Measurements from ENCODE around the gene FRMD4A.
A peak's percentile ranks its signal among the peaks of the same experiment; 100 is the strongest.
"Not testable (repeated sequence)": the region's sequence is repeated elsewhere in the genome, so short reads cannot be mapped to it uniquely, and the experiment has no call there.

FRMD4A gene

DNA sequence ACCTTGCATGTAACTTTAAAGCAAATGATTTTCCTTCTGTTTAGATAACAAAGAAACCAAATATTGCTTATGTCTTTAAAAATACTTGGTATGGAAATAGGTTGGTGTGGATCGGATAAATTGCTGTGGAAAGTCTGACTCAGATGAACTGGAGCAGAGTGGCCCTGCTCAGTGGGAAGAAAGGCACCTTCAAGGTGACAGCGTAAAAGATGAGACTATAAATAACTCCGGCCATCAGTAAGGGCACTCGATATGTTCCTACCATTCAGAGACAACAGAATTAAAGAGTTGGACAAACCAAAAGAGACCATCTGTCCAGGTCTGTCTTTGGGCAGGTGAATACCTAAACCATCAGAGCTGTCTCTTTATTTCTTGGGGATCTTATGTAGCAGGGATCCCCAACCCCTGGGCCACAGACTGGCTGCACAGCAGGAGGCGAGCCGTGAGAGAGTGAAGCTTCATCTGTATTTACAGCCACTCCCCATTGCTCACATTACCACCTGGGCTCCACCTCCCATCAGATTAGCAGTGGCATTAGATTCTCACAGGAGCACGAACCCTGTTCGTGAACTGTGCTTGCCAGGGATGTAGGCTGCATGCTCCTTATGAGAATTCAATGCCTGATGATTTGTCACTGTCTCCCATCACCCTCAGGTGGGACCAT lies 386.9 kb downstream of the FRMD4A start:
- DNase-seq = no peak

- DNase-seq = no peak
Observed at GRCh38 chr10:13942035-13942434, 388.7 kb downstream of the FRMD4A start.

DNA sequence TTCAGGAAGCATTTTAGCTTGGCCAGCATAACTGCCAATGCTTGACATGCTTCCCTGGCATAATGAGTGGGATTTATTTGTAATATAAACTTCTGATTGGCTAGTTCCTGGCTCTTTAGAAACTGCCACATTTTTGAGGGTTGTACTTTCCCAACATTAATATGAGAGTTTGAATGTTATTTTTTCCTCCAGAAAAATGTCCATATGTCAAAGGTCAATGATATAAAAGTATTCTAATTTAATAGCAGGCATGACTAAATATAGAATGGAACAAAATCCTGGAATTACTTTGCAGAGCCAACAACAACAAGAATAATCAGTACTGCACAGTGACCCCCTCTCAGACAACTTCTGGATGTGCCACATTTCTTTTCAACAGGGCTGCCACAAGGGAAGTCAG lies 391.3 kb downstream of the FRMD4A start:
- peak; percentile 51 for DNase-seq

GRCh38 chr10:13938950-13939349 lies 391.8 kb downstream of the FRMD4A start:
- DNase-seq = peak; percentile 35

- DNase-seq = no peak
Observed at GRCh38 chr10:13936826-13937225, 393.9 kb downstream of the FRMD4A start.

DNA sequence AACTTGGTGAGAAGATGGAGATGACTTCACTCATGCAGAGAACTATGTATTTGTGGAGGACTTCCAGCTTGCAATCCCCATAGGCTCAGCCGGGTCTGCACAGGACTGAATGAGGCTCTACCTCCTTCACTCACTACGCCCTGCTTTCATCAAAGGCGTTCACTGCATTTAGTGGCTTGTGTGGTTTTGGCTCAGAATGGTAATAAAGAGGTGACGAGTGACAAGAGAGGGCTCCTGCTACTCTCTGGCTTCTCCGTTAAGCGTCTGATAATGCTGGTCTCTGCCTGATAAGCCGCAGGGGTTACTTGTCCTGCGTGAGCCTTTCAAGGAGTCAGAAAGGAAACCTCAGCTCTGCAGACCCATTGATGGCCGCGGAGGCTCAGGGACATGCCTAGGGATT lies 400.6 kb downstream of the FRMD4A start:
- no peak for DNase-seq

DNA sequence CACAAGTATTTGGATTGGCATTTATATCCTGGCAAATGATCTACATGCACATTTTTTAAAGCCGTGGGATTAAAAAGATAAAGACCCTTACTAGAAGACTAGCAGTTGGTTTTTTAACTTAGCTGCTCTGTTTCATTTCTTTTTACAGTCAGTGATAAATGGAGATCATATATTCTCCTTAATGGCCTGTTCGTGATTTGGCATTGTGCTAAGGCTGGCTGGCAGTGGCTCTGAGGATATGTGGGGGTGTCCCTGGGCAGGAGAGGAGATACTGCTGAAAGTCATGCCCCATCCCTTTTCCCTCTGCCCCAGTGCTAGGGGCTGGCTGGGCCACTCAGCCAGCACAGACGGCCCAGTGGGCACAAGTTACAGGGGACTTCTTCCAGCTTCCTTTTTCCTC lies 402.3 kb downstream of the FRMD4A start:
- no peak for DNase-seq

DNA sequence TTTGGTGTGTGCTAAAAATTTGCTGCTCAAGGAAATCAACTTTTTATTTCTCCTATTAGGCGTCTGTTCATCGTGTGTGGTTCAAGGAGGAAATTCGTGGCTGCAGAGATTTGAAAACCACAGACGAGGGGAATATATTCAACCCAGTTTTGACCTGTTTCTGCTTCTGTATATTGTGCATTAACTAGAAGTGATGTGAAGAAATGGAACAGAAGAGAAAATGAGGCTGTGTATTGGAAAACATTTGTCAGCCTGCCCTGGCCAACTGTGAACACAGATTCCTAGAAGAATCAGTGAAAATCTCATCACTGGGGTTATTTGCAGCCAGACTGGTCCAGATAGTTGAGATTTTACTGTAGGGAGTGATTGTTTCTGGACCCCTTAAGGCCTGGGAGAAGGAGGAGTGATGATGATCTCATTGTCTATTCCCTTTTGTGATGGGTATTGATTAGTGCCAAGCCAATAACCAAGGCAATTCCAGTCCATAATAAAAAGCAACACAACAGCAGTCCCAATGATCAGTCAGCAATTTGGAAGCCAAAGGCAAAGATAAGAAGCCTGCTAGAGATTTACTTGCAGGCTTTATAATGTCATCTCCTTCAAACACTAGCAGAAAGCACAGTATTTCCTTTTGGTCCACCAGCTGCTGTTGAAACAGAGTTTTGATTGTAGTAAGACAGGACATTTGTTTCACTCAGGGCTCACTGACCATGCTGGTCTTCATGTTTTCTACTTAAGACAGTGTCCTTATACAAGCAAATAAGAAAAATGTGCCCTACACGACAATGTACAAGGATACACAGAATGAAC lies 404.5 kb downstream of the FRMD4A start:
- no peak for DNase-seq

GRCh38 chr10:13924040-13924725 lies 406.5 kb downstream of the FRMD4A start:
- peak; percentile 89 for DNase-seq

DNA sequence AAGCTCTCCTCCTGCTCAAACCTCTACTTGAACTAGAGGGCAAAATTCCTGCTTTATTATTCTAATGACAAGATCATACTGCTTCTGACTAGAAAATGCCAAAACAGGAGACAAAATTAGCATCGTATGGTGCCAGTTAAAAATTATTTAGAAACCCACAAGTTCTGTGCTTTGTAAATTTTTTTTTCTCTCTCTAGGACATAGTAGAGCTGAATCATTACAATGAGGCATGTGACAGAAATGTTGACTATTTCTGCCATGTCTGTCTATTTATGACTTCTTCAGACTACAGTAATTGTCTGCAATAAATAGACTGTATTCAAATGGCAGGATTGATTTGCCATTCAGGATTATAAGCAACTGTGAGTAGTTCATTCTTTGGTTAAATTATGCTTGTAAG lies 408.1 kb downstream of the FRMD4A start:
- peak; percentile 69 for DNase-seq

DNA sequence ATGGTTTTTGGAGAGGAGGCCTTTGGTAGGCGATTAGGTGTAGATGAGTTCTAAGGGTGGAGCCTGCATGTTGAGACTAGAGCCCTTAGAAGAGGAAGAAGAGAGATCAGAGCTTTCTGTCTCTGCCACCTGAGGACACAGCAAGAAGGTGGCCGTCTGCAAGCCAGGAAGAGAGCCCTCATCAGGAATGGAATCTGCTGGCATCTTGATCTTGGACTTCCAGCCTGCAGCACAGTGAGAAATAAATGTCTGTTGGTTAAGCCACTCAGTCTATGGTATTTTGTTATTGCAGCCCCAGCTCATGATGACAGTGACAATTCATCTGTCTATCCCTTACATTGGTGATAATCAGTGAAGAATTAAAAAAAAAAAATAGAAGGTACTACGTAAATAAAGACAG lies 408.8 kb downstream of the FRMD4A start:
- DNase-seq = no peak

DNA sequence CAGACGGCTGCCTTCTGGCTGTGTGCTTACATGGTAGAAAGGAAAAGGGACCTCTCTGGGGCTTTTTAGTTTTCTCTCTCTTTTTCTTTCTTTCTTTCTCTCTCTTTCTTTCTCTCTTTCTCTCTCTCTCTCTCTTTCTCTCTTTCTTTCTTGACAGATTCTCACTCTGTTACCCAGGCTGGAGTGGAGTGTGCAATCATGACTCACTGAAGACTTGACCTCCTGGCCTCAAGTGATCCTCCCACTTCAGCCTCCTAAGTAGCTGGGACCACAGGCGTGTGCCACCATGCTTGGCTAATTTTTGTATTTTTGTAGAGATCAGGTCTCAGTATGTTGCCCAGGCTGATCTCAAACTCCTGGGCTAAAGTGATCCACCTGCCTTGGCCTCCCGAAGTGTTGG lies 409.6 kb downstream of the FRMD4A start:
- DNase-seq = not testable (repeated sequence)

DNA sequence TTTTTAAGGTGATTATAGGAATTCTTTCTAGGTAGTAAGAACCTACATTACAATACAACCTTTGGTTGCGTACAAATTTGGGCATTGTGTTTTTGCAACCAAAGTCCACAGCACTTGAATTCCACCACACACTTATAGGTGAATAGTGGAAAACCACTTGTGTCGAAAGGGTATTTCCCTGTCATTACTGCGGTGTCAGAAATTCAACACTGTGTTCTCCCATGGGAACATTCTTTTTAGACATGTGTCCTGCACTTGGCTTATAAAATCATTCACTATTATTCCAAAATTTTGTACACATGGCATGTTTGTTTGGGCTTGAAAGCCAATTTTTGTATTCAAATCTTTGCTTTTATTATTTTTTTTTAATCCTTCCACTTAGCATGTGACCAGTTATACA lies 410.3 kb downstream of the FRMD4A start:
- DNase-seq = no peak

DNA sequence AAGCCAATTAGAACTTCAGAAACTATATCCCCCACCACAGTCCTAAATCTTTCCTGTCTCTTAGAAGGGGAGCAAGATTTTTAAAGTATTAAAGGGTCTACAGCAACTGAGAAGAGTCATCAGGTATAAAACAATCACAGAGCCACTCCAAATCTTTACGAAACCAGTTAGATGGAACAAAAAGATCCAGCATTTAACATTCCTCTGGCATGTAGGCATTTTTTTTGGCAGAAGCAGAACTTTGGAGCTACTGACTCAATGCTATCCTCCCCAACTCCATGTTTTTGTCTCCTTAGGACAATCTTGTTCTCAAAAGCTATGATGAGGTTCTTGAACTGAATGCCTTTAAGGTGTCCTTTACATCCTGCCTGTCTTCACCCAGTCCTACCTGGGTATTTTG lies 410.7 kb downstream of the FRMD4A start:
- no peak for DNase-seq

DNA sequence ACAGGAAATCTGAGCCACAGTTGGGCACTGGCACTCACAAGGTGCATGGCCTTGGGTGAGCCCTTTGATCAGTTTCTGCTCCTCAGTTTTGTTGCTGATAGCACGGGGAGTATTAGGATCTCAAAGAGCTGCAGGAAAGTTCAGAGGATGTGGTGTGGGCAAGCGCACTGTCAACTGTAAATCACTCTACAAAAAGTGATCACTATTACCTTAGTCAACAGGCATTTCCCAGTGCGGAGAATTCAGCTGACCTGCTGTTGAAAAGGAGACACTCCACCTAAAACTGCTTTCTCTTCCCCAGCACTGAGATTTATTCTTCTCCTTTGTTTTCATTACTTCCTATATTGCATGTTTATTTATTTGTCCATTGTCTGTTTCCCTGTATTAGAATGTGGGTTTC lies 412.9 kb downstream of the FRMD4A start:
- no peak for DNase-seq

- DNase-seq = no peak
Observed at GRCh38 chr10:13916384-13916947, 414.3 kb downstream of the FRMD4A start.

GRCh38 chr10:13915710-13916109 lies 415.0 kb downstream of the FRMD4A start:
- no peak for DNase-seq

DNA sequence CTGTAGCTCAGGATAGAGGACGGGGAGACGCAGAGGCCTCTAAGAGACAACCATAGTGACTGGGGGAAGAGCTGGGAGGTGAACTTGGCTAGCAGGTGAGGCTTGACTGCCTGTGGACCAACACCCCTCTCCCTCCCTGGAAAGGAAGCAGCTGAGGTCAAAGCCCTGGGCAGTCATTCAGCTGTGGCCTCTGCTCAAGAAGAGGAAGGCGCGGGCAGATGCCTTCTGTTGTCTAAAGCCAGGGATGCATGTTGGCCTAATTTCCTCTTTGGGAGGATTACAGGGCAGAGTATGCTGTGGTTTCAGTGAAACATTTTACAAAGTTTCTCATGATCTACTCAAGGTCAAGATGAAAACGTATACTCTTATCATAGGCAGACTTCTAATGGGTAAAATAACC lies 416.8 kb downstream of the FRMD4A start:
- no peak for DNase-seq

DNA sequence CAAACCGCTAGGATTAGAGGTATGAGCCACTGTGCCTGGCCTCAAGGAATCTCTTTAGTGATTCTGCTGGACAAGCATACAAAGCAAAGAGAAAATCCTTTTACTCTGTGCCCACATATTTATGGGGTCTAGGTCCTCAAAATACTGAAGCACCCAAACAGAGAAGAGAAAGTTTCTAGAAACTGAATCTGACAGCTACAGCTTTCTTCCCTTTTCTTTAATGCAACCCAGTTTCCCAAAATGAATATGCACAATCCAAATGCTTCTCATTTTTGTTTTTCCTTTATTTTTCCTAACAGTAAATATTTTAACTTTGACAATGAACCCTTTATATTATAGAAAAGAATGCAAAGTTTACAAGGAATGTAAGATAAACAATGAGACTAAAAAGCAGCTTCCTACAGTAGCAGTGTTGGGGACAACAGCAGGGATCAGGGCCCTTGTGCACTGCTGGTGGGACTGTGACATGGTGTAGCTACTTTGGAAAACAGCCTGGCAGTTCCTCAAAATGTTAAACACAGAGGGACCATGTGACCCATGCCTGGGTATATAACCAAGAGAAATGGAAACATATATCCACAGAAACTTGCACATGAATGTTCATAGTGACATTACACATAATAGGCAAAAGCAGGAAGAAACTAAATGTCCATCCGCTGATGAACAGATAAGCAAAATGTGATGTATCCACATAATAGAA lies 418.8 kb downstream of the FRMD4A start:
- no peak for DNase-seq

DNA sequence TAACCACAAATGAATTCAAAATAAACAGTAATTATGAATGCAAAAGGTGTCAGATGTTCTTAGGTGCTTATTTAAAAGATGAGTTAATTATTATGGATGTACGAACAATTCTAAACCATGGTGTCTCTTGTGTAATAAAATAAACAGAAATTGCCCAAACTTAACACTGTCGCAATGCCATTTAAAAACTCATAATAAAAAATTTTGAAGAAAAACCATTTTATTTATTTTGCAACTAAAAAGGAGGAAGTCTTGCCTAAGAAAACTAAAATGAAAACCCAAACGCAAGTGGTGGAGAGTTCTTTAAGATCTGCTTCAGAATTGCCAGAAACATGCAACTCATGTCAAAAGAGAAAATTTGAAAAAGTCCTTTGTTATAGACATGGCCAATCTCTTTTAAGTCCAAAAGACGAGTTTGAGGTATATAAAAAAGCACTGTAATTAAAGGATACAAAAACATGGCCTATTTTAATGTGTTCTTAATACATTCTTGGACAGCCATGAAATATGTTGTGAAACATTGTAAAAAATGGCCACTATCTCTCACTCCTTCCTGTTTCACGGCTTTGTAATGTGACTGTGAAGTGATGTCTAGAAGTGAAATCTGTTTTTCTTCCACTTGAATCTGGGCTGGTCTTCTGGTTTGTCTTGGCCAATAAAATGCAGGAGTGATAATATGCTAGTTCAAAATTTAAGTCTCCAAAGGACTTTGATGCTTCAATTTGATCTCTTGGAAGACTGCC lies 421.0 kb downstream of the FRMD4A start:
- DNase-seq = no peak

DNA sequence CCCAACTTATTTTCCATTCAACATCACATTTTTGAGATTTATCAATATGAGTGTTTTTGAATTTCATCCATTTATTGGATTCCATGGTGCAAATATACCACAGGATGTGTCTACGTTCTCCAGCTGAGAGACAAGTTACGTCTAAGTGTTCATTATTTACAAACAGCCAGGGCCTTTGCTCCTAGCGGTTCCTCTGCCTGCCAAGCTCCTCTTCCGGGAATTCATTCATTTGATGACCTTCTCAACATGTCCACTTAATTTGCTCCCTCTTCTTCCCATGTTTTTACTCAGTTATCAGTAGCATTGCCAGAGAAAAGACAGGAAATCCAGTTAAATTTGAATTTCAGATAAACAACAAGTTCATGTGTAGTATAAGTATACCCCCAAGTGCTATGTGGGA lies 422.2 kb downstream of the FRMD4A start:
- DNase-seq = no peak

GRCh38 chr10:13907570-13907969 lies 423.2 kb downstream of the FRMD4A start:
- DNase-seq = no peak

Data from fibroblast of skin of abdomen (primary cell).